ENCODE results near the gene STX16. TPM values are rescaled to one million over a fixed set of nuclear protein-coding genes. Genes with fewer than 3 reads are reported as not detected.

Gene STX16
- total and polyA plus RNA-seq, 2 donors (not counting 1 experiment from before 2014, with no cell fraction given) = 39.3 to 64.9 TPM

DNA sequence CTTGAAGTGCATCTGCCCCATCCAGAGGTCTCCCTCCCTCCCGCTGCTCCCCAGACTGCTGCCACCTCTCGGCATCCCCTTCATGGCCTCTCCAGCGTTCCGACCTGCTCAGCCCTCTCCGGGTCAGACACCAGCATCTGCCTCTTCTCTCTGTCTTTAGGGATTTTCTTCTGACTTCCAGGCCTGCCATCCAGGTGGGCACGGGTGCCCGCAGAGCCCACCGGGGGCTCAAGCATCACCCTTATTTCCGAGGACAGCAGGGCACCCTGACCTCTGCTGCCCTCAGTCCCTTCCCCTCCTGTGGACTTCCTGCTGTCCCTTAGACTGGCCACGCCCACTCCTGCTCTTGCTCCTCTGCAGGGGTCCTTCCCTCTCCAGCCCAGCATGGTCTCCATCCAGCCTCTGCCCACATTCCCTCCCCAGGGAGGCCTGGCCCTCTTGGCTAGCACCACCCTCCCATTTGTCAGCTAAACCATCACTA lies 44.9 kb downstream of the STX16 start:
- H2AFZ ChIP-seq (ENCODE audit: low read length) = no peak overlapping the region
- H3K4me2 ChIP-seq (ENCODE audit: extremely low read depth, insufficient read depth, low read length) = no peak overlapping the region
- no peak overlapping the region for H3K9ac ChIP-seq (ENCODE audit: insufficient read depth, low read length)
- H4K20me1 ChIP-seq (ENCODE audit: control insufficient read depth, extremely low read depth, insufficient read depth, low read length) = no peaks in the 10 kb centered on the region
- H3K9me3 ChIP-seq (ENCODE audit: control insufficient read depth, insufficient read depth, low read depth, low read length) = no peaks in the 10 kb centered on the region
- TF ChIP-seq, protein P1, sequence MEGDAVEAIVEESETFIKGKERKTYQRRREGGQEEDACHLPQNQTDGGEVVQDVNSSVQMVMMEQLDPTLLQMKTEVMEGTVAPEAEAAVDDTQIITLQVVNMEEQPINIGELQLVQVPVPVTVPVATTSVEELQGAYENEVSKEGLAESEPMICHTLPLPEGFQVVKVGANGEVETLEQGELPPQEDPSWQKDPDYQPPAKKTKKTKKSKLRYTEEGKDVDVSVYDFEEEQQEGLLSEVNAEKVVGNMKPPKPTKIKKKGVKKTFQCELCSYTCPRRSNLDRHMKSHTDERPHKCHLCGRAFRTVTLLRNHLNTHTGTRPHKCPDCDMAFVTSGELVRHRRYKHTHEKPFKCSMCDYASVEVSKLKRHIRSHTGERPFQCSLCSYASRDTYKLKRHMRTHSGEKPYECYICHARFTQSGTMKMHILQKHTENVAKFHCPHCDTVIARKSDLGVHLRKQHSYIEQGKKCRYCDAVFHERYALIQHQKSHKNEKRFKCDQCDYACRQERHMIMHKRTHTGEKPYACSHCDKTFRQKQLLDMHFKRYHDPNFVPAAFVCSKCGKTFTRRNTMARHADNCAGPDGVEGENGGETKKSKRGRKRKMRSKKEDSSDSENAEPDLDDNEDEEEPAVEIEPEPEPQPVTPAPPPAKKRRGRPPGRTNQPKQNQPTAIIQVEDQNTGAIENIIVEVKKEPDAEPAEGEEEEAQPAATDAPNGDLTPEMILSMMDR (conservative IDR thresholded peaks at IDR 0.05 in 1 of 2, IDR thresholded peaks at IDR 0.05 in 1 of 2; ENCODE audit: low read depth in 1 of 2, low read length in 2 of 2) = no peak
- no peak for TF ChIP-seq EZH2 (IDR thresholded peaks at IDR 0.05; ENCODE audit: low read length, missing control alignments)
- DNase-seq (ENCODE audit: low read depth in 2 of 2) = no peak
- H3K27ac ChIP-seq (ENCODE audit: insufficient read depth, low read length) = no peak overlapping the region
- peaks cover 9% of the 10 kb centered on the region for H3K36me3 ChIP-seq (ENCODE audit: control insufficient read depth, insufficient read depth, low read length)
- peaks cover 8% of the 10 kb centered on the region for H3K4me1 ChIP-seq (ENCODE audit: control insufficient read depth, extremely low read depth, insufficient read depth, low read length)
- no peak overlapping the region for H3K4me3 ChIP-seq (replicated peaks in 1 of 4; ENCODE audit: control extremely low read depth in 1 of 4, insufficient read depth in 1 of 4, low read depth in 3 of 4, low read length in 4 of 4)
- H3K27me3 ChIP-seq (ENCODE audit: control insufficient read depth, insufficient read depth, low read length) = no peaks in the 10 kb centered on the region
- H3K79me2 ChIP-seq (ENCODE audit: control insufficient read depth, insufficient read depth, low read length) = no peaks in the 10 kb centered on the region

DNA sequence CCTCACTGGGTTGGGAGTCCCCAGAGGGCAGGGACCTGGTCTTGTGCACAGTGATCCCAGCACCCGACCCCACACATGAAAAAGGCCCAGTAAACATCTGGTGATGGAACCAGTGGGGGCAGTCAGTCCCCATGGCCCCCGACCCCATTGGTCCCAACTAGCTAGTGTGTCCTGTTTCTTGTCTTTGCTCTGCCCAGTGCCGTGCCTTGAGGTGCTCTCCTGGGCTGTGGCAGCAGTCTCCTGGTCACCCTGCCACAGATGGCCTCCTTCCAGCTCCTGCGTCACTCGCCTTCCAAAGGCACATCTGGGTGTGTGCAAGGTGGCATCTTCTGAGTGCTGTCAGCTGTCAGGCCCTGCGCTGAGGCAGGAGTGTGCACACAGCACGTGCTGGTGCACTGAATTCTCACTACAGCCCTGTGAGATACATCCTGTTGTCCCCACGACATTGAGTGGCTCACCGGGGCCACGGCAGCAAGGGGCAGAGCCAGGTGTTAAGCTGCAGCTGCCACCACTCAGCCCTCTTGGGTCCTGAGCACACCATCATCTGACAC lies 45.4 kb downstream of the STX16 start:
- TF ChIP-seq, protein P1 (conservative IDR thresholded peaks at IDR 0.05 in 1 of 2, IDR thresholded peaks at IDR 0.05 in 1 of 2; ENCODE audit: low read depth in 1 of 2, low read length in 2 of 2) = no peak
- no peak for TF ChIP-seq EZH2 (IDR thresholded peaks at IDR 0.05; ENCODE audit: low read length, missing control alignments)
- no peak for DNase-seq (ENCODE audit: low read depth in 2 of 2)
- H4K20me1 ChIP-seq (ENCODE audit: control insufficient read depth, extremely low read depth, insufficient read depth, low read length) = no peaks in the 10 kb centered on the region
- H3K9me3 ChIP-seq (ENCODE audit: control insufficient read depth, insufficient read depth, low read depth, low read length) = no peaks in the 10 kb centered on the region
- H3K9ac ChIP-seq (ENCODE audit: insufficient read depth, low read length) = no peak overlapping the region
- no peaks in the 10 kb centered on the region for H3K27me3 ChIP-seq (ENCODE audit: control insufficient read depth, insufficient read depth, low read length)
- no peaks in the 10 kb centered on the region for H3K79me2 ChIP-seq (ENCODE audit: control insufficient read depth, insufficient read depth, low read length)
- peaks cover 8% of the 10 kb centered on the region for H3K4me1 ChIP-seq (ENCODE audit: control insufficient read depth, extremely low read depth, insufficient read depth, low read length)
- no peak overlapping the region for H3K4me2 ChIP-seq (ENCODE audit: extremely low read depth, insufficient read depth, low read length)
- peaks cover 10% of the 10 kb centered on the region for H3K36me3 ChIP-seq (ENCODE audit: control insufficient read depth, insufficient read depth, low read length)
- no peak overlapping the region for H2AFZ ChIP-seq (ENCODE audit: low read length)
- H3K27ac ChIP-seq (ENCODE audit: insufficient read depth, low read length) = no peak overlapping the region
- H3K4me3 ChIP-seq (replicated peaks in 1 of 4; ENCODE audit: control extremely low read depth in 1 of 4, insufficient read depth in 1 of 4, low read depth in 3 of 4, low read length in 4 of 4) = no peak overlapping the region

DNA sequence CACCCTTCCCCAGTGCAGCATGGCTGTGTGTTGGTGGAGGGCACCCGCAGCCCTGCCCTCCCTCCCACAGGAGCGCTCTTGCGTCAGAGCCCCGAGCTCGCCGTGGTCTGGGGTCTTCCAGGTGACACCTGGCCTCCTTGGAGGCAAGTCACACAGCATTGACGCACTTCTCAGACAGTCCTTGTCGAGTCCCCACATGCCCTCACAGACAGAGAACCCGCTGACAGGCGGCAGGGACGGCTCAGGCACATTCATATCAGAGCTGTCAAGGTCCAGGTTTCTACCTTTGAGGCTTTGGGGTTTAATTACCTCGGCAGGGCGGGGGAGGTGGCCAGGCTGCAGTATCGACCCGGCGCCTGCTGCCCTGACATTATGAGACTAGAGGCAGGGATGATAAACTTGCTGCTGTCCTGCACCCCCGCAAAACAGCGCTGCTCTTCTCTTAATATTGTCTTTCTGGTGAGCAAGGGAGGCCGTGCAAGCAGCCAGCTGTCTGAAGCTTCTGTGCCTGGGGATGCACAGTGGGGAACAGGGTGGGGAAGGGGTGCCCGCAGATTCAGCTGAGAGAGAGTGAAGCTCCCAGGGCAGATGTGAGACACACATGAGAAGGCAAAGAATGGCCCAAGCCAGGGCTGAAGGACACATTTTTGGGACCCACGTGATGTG lies 46.3 kb downstream of the STX16 start:
- Histone ChIP-seq H4K20me1 (ENCODE audit: control insufficient read depth, extremely low read depth, insufficient read depth, low read length) (no peaks in the 10 kb centered on the region), H3K9ac (ENCODE audit: insufficient read depth, low read length) (no peak overlapping the region), H3K9me3 (ENCODE audit: control insufficient read depth, insufficient read depth, low read depth, low read length) (no peaks in the 10 kb centered on the region), H2AFZ (ENCODE audit: low read length) (no peak overlapping the region), H3K4me3 (replicated peaks in 1 of 4; ENCODE audit: control extremely low read depth in 1 of 4, insufficient read depth in 1 of 4, low read depth in 3 of 4, low read length in 4 of 4) (no peak overlapping the region), H3K27ac (ENCODE audit: insufficient read depth, low read length) (no peak overlapping the region), H3K27me3 (ENCODE audit: control insufficient read depth, insufficient read depth, low read length) (no peaks in the 10 kb centered on the region), H3K79me2 (ENCODE audit: control insufficient read depth, insufficient read depth, low read length) (no peaks in the 10 kb centered on the region), H3K4me2 (ENCODE audit: extremely low read depth, insufficient read depth, low read length) (no peak overlapping the region), H3K36me3 (ENCODE audit: control insufficient read depth, insufficient read depth, low read length) (peaks cover 11% of the 10 kb centered on the region), H3K4me1 (ENCODE audit: control insufficient read depth, extremely low read depth, insufficient read depth, low read length) (peaks cover 4% of the 10 kb centered on the region)
- TF ChIP-seq, protein P1 (conservative IDR thresholded peaks at IDR 0.05 in 1 of 2, IDR thresholded peaks at IDR 0.05 in 1 of 2; ENCODE audit: low read depth in 1 of 2, low read length in 2 of 2) = no peak
- TF ChIP-seq EZH2 (IDR thresholded peaks at IDR 0.05; ENCODE audit: low read length, missing control alignments) = no peak
- no peak for DNase-seq (ENCODE audit: low read depth in 2 of 2)
